HUES48 (cell line): Measurements from ENCODE around the gene INPP1.

Experiments used
- H3K27ac ChIP-seq: one replicate; pipeline ENCODE4 v1.7.0; 2013; ENCODE audit warnings: low read depth, low read length, inconsistent platforms
- H3K27me3 ChIP-seq: 2 replicates; pipeline ENCODE4 v1.6.1; 2013; ENCODE audit warnings: mild to moderate bottlenecking, low read length; ENCODE audit not compliant: control insufficient read depth, insufficient read depth
- H3K36me3 ChIP-seq: 2 replicates; pipeline ENCODE4 v1.6.1; 2013; ENCODE audit warnings: low read length; ENCODE audit not compliant: control insufficient read depth, insufficient read depth
- H3K4me1 ChIP-seq: 2 replicates; pipeline ENCODE4 v1.6.1; 2013; ENCODE audit warnings: mild to moderate bottlenecking, low read length; ENCODE audit not compliant: control insufficient read depth, insufficient read depth
- H3K4me3 ChIP-seq: 2 replicates; pipeline ENCODE4 v1.5.1; 2013; ENCODE audit warnings: mild to moderate bottlenecking, low read depth, low read length
- H3K9ac ChIP-seq: 2 replicates; pipeline ENCODE4 v1.6.1; 2013; ENCODE audit warnings: mild to moderate bottlenecking, low read depth, low read length, moderate library complexity
- H3K9me3 ChIP-seq: 2 replicates; pipeline ENCODE4 v1.6.1; 2013; ENCODE audit warnings: low read length; ENCODE audit not compliant: control insufficient read depth, insufficient read depth

The INPP1 gene

GRCh38 chr2:190409616-190410015 is 66.2 kb downstream of the INPP1 start:
- Histone ChIP-seq H3K4me1 (peaks cover 32% of the 10 kb centered on the region), H3K9ac (no peak overlapping the region), H3K36me3 (no peaks in the 10 kb centered on the region), H3K27ac (no peak overlapping the region), H3K27me3 (peaks cover 46% of the 10 kb centered on the region), H3K9me3 (no peaks in the 10 kb centered on the region), H3K4me3 (no peak overlapping the region; the same call in 1 of the 2 replicates)

DNA sequence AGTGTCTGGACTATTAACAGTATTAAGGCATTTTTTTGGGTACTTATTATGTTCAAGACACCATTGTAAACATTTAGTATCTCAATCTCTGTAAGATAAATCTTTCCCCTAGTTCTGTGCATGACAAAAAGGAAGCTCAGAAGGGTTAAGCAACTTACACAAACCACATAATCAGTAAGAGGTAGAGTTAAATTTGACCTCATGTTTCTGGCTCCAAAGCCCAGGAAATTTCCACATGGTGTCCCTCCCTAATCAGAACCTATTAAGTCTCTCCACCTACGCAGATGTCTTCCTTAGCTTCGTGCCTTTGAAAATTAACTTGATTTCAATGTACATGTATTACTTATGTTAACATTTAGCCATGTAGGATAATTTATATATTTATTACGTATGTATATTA is 66.8 kb downstream of the INPP1 start:
- Histone ChIP-seq H3K4me3 (no peak overlapping the region), H3K4me1 (peaks cover 32% of the 10 kb centered on the region), H3K27me3 (peaks cover 46% of the 10 kb centered on the region)

DNA sequence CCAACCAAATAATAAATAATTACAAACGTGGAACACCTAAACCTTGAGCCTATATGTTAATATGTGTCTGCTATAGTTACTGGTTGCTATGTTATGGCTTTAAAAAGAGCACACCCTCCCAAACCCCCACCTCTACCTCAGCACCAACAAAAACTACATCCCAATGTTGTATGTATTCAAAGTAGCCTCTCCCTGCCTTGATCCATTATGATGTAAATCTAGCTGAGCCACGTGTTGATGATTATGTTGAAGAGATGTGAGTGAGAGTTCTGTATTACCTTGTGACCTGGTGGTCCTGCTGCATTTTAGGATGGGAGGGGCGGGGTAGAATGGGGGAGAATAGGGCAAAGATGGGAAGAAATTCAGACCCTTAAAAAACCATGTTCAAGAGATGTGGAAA is 69.6 kb downstream of the INPP1 start:
- Histone ChIP-seq H3K27ac (no peak overlapping the region), H3K4me1 (peaks cover 23% of the 10 kb centered on the region), H3K9ac (no peak overlapping the region), H3K9me3 (no peaks in the 10 kb centered on the region), H3K36me3 (no peaks in the 10 kb centered on the region), H3K4me3 (no peak overlapping the region), H3K27me3 (peaks cover 22% of the 10 kb centered on the region)

More for the DNA sequence above, 66.8 kb downstream of the INPP1 start:
- H3K27ac ChIP-seq: no peak overlapping the region
- no peaks in the 10 kb centered on the region for H3K9me3 ChIP-seq
- no peaks in the 10 kb centered on the region for H3K36me3 ChIP-seq
- H3K9ac ChIP-seq: no peak overlapping the region

DNA sequence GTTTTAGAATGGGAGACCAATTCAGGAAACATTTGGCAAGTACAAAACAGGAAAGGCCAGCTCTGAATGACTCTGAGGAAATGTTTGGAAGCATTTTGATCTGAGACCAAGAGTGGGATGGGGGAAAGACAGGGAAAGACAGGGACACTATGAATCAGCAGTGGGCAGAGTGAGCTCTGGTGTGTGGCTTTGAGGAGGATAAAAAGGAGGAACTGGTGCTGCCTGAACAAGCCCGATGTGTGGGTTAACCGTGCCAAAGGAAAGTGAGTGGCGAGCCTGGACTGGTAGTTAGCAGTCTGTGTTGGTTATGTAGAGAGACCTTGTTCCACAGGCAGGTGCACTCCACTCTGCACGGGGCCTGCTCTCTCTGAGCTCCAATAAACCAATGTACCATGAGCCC is 70.0 kb downstream of the INPP1 start:
- Histone ChIP-seq H3K27me3 (peaks cover 21% of the 10 kb centered on the region), H3K36me3 (no peaks in the 10 kb centered on the region), H3K4me1 (peaks cover 23% of the 10 kb centered on the region), H3K9ac (no peak overlapping the region), H3K27ac (no peak overlapping the region), H3K4me3 (no peak overlapping the region), H3K9me3 (no peaks in the 10 kb centered on the region)

GRCh38 chr2:190415251-190415650 is 71.9 kb downstream of the INPP1 start:
- H3K9me3 ChIP-seq: no peaks in the 10 kb centered on the region
- H3K4me1 ChIP-seq: peaks cover 15% of the 10 kb centered on the region
- peaks cover 4% of the 10 kb centered on the region for H3K27me3 ChIP-seq
- H3K9ac ChIP-seq: no peak overlapping the region
- H3K4me3 ChIP-seq: no peak overlapping the region
- H3K27ac ChIP-seq: no peak overlapping the region
- no peaks in the 10 kb centered on the region for H3K36me3 ChIP-seq

- H3K36me3 ChIP-seq: no peaks in the 10 kb centered on the region
- H3K9ac ChIP-seq: no peak overlapping the region
- H3K4me3 ChIP-seq: no peak overlapping the region
- H3K27ac ChIP-seq: no peak overlapping the region
- H3K27me3 ChIP-seq: no peaks in the 10 kb centered on the region
- no peaks in the 10 kb centered on the region for H3K9me3 ChIP-seq
- peaks cover 15% of the 10 kb centered on the region for H3K4me1 ChIP-seq
Measured at GRCh38 chr2:190415794-190416775, 72.7 kb downstream of the INPP1 start.

- Histone ChIP-seq H3K9me3 (no peaks in the 10 kb centered on the region), H3K36me3 (no peaks in the 10 kb centered on the region), H3K9ac (no peak overlapping the region), H3K4me3 (no peak overlapping the region), H3K4me1 (peaks cover 15% of the 10 kb centered on the region), H3K27me3 (no peaks in the 10 kb centered on the region), H3K27ac (no peak overlapping the region)
Measured at GRCh38 chr2:190417045-190417842, 73.9 kb downstream of the INPP1 start.

- no peaks in the 10 kb centered on the region for H3K27me3 ChIP-seq
- H3K4me1 ChIP-seq: peaks cover under 1% of the 10 kb centered on the region; the same call in 1 of the 2 replicates
- no peak overlapping the region for H3K4me3 ChIP-seq
- H3K36me3 ChIP-seq: no peaks in the 10 kb centered on the region
- H3K27ac ChIP-seq: no peak overlapping the region
- no peak overlapping the region for H3K9ac ChIP-seq
- H3K9me3 ChIP-seq: no peaks in the 10 kb centered on the region
Measured at GRCh38 chr2:190418727-190419126, 75.3 kb downstream of the INPP1 start.

DNA sequence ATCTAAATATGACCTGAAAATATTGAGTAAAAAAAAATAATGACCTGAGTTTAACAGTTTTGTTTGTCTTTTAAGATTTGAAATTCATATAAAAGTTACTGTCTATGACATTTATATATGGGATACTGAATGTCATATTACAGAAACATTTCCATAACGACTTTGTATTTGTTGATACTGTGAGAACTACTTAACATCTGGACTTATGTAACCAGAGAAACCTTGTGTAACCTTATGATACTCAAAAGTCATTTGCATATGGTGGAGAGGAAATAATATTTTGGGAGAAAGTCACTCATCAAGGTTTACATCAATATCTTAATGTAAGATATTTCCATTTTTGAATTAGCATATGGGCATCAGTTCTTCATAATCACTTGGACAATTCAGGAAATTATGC is 77.4 kb downstream of the INPP1 start:
- no peak overlapping the region for H3K27ac ChIP-seq

More for the DNA sequence above, 77.4 kb downstream of the INPP1 start:
- H3K9ac ChIP-seq: no peak overlapping the region
- no peaks in the 10 kb centered on the region for H3K36me3 ChIP-seq
- H3K4me1 ChIP-seq: no peaks in the 10 kb centered on the region
- H3K4me3 ChIP-seq: no peak overlapping the region
- H3K9me3 ChIP-seq: no peaks in the 10 kb centered on the region
- no peaks in the 10 kb centered on the region for H3K27me3 ChIP-seq
